Measurements from ENCODE around the gene COX8C. TPM values are rescaled to one million over a fixed set of nuclear protein-coding genes. Genes with fewer than 3 reads are reported as not detected.

Gene COX8C
- total RNA-seq, 1 experiment from 2014 or later, result not detected

- Histone ChIP-seq H3K36me3 (ENCODE audit: low read depth, low read length) (peaks cover 7% of the 10 kb centered on the region; the same call in 1 of the 2 replicates), H3K27ac (ENCODE audit: low read length) (no peak overlapping the region), H3K9me3 (ENCODE audit: low read length) (no peaks in the 10 kb centered on the region), H3K27me3 (ENCODE audit: low read length) (no peaks in the 10 kb centered on the region), H3K4me2 (ENCODE audit: low read length) (peak overlapping the region; percentile 39), H3K9me2 (replicated peaks; ENCODE audit: low read length) (no peaks in the 10 kb centered on the region), H4K20me1 (ENCODE audit: low read length) (peaks cover 33% of the 10 kb centered on the region), H3K4me3 (ENCODE audit: low read length) (no peak overlapping the region), H2AFZ (ENCODE audit: low read length) (no peak overlapping the region), H3K4me1 (ENCODE audit: insufficient read depth, low read length) (peaks cover 19% of the 10 kb centered on the region), H3K79me2 (ENCODE audit: low read length) (peaks cover 99% of the 10 kb centered on the region), H3F3A (ENCODE audit: low read length, unreplicated experiment) (no peaks in the 10 kb centered on the region), H3K9ac (ENCODE audit: low read length) (no peak overlapping the region)
- CTCF ChIA-PET, result no interaction called here
- TF ChIP-seq EZH2 (IDR thresholded peaks at IDR 0.05; ENCODE audit: low read length, unreplicated experiment), result no peak
- no peak for TF ChIP-seq EZH2phosphoT487 (IDR thresholded peaks at IDR 0.05; ENCODE audit: borderline replicate concordance, low read length)
- TF ChIP-seq CTCF (conservative IDR thresholded peaks at IDR 0.05; ENCODE audit: low read depth, low read length), result no peak
- DNase-seq (peak; percentile 21), ATAC-seq (peak; percentile 45)
- intact Hi-C loops (cut with micrococcal nuclease), result no loop called here
- POLR2A ChIA-PET (ENCODE audit: unreplicated experiment), result interaction anchor here (0.6 kb wide), 1 partner anchor 91 kb away, joined by 4 read pairs; no protein-coding TSS in a partner anchor
- no TSS peak for BruUV-seq (replicated peaks)
Measured at GRCh38 chr14:93317875-93318807, 28.8 kb upstream of the COX8C start.

- Histone ChIP-seq H3F3A (ENCODE audit: low read length, unreplicated experiment) (no peaks in the 10 kb centered on the region), H3K9me3 (ENCODE audit: low read length) (no peaks in the 10 kb centered on the region), H3K27ac (ENCODE audit: low read length) (no peak overlapping the region), H3K27me3 (ENCODE audit: low read length) (no peaks in the 10 kb centered on the region), H3K9me2 (replicated peaks; ENCODE audit: low read length) (no peaks in the 10 kb centered on the region), H3K4me3 (ENCODE audit: low read length) (no peak overlapping the region), H3K4me1 (ENCODE audit: insufficient read depth, low read length) (peaks cover 19% of the 10 kb centered on the region), H3K79me2 (ENCODE audit: low read length) (peaks cover 99% of the 10 kb centered on the region), H3K36me3 (ENCODE audit: low read depth, low read length) (peaks cover 7% of the 10 kb centered on the region), H3K4me2 (ENCODE audit: low read length) (peak overlapping the region; percentile 39), H4K20me1 (ENCODE audit: low read length) (peaks cover 33% of the 10 kb centered on the region), H2AFZ (ENCODE audit: low read length) (no peak overlapping the region), H3K9ac (ENCODE audit: low read length) (no peak overlapping the region)
- POLR2A ChIA-PET (ENCODE audit: unreplicated experiment), result no interaction called here
- BruUV-seq (replicated peaks), result no TSS peak
- peak; percentile 37; the same call in 1 of the 2 replicates for ATAC-seq
- DNase-seq, result no peak
- no peak for TF ChIP-seq CTCF (conservative IDR thresholded peaks at IDR 0.05; ENCODE audit: low read depth, low read length)
- TF ChIP-seq EZH2phosphoT487 (IDR thresholded peaks at IDR 0.05; ENCODE audit: borderline replicate concordance, low read length), result no peak
- no peak for TF ChIP-seq EZH2 (IDR thresholded peaks at IDR 0.05; ENCODE audit: low read length, unreplicated experiment)
- CTCF ChIA-PET, result no interaction called here
- intact Hi-C loops (cut with micrococcal nuclease), result no loop called here
Measured at GRCh38 chr14:93318927-93319326, 28.1 kb upstream of the COX8C start.

GRCh38 chr14:93319494-93319893 lies 27.5 kb upstream of the COX8C start:
- Histone ChIP-seq H3K36me3 (ENCODE audit: low read depth, low read length) (peaks cover 11% of the 10 kb centered on the region), H3K4me3 (ENCODE audit: low read length) (no peak overlapping the region), H3K4me1 (ENCODE audit: insufficient read depth, low read length) (peaks cover 19% of the 10 kb centered on the region), H3K4me2 (ENCODE audit: low read length) (no peak overlapping the region), H3K27ac (ENCODE audit: low read length) (no peak overlapping the region), H3K9ac (ENCODE audit: low read length) (no peak overlapping the region), H3F3A (ENCODE audit: low read length, unreplicated experiment) (no peaks in the 10 kb centered on the region), H4K20me1 (ENCODE audit: low read length) (peaks cover 35% of the 10 kb centered on the region), H3K9me2 (replicated peaks; ENCODE audit: low read length) (no peaks in the 10 kb centered on the region), H3K9me3 (ENCODE audit: low read length) (no peaks in the 10 kb centered on the region), H3K79me2 (ENCODE audit: low read length) (peaks cover 99% of the 10 kb centered on the region), H3K27me3 (ENCODE audit: low read length) (no peaks in the 10 kb centered on the region), H2AFZ (ENCODE audit: low read length) (no peak overlapping the region)
- ATAC-seq (no peak), DNase-seq (no peak)
- BruUV-seq (replicated peaks), result no TSS peak
- intact Hi-C loops (cut with micrococcal nuclease), result no loop called here
- TF ChIP-seq EZH2phosphoT487 (IDR thresholded peaks at IDR 0.05; ENCODE audit: borderline replicate concordance, low read length) (no peak), CTCF (conservative IDR thresholded peaks at IDR 0.05; ENCODE audit: low read depth, low read length) (no peak)
- CTCF ChIA-PET, result no interaction called here
- POLR2A ChIA-PET (ENCODE audit: unreplicated experiment), result no interaction called here
